ENCODE data around the gene PRDM16.

PRDM16 gene

DNA sequence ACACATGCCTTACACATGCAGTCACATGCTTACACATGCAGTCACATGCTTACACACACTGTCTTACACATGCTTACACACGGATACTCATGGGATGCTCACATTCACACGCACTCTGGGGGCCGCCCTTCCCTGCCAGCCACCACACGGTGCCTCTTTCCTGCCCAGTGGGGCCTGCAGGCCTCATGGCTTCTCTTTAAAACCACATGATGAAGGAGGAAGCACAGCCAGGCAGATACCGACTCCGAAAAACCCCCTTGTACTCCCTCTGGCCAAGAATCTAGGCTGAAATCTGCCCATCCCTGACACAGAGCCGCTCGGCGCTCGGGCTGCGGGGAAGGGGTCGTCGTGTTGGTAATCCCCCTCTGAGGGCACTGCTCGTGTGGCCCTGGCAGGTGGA lies 113.0 kb downstream of the PRDM16 start:
- TF ChIP-seq, protein P1, sequence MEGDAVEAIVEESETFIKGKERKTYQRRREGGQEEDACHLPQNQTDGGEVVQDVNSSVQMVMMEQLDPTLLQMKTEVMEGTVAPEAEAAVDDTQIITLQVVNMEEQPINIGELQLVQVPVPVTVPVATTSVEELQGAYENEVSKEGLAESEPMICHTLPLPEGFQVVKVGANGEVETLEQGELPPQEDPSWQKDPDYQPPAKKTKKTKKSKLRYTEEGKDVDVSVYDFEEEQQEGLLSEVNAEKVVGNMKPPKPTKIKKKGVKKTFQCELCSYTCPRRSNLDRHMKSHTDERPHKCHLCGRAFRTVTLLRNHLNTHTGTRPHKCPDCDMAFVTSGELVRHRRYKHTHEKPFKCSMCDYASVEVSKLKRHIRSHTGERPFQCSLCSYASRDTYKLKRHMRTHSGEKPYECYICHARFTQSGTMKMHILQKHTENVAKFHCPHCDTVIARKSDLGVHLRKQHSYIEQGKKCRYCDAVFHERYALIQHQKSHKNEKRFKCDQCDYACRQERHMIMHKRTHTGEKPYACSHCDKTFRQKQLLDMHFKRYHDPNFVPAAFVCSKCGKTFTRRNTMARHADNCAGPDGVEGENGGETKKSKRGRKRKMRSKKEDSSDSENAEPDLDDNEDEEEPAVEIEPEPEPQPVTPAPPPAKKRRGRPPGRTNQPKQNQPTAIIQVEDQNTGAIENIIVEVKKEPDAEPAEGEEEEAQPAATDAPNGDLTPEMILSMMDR (IDR thresholded peaks at IDR 0.05; ENCODE audit: low read depth, low read length, missing control alignments): no peak
- H3K4me3 ChIP-seq (ENCODE audit: low read depth, low read length): no peak overlapping the region
- no peak for DNase-seq (ENCODE audit: low read depth)

DNA sequence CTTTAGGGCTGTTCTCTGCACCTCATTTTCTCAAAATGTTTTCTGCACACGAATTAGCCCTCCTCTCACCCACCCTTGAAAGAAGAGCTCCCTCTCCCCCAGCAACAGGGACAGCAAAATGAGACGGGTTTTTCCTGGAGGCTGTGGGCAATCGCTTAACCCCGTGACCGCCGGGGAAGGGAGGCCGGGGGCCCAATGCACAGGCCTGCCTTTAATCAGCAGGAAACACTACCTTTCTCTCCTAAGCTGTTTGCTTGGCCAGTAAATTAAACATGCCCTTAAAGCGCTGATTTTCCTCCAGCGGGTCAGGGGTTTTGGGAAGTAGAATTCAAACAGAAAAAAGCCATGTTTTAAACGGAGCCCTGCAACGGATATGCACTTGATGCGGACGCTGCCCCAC lies 114.4 kb downstream of the PRDM16 start:
- TF ChIP-seq, protein P1 (IDR thresholded peaks at IDR 0.05; ENCODE audit: low read depth, low read length, missing control alignments): no peak
- no peak for DNase-seq (ENCODE audit: low read depth)
- H3K4me3 ChIP-seq (ENCODE audit: low read depth, low read length): no peak overlapping the region

DNA sequence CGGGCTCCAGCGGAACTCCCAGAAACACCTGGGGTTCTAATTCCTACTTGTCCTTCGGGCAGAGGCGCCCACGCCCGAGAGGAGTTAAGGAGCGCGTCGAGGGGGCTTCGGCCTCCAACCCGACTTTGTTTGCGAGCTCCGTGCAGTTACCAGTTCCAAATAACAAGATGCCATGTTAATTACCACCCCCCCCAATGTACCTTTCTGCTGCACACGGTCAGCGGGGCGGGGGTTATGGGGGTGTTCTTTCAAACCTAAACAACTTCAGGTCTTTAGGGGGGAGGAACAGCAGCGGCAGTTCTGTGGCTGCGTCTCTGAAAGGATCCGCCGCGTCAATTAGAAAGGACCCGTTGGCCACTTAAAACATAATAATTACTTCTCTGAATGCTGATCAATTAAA lies 114.8 kb downstream of the PRDM16 start:
- TF ChIP-seq, protein P1 (IDR thresholded peaks at IDR 0.05; ENCODE audit: low read depth, low read length, missing control alignments): no peak
- DNase-seq (ENCODE audit: low read depth): no peak
- no peak overlapping the region for H3K4me3 ChIP-seq (ENCODE audit: low read depth, low read length)

DNA sequence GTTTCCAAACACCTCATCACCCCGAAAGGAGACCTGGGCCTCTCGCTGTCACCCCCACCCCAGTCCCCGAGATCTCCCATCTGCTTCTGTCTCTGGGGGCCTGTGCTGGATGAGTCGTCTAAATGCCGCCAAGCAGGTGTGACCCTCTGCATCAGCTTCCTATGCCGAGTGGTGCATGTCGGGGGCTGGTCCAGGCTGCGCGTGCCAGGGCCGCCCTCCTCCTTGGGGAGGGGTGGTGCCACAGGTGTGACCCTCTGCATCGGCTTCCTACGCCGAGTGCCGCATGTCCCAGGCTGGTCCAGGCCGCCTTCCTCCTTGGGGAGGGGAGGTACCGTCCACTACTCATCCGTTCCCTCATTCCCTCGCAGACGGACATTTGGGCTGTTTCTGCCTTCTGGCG lies 115.7 kb downstream of the PRDM16 start:
- TF ChIP-seq, protein P1 (IDR thresholded peaks at IDR 0.05; ENCODE audit: low read depth, low read length, missing control alignments): no peak
- H3K4me3 ChIP-seq (ENCODE audit: low read depth, low read length): no peak overlapping the region
- no peak for DNase-seq (ENCODE audit: low read depth)

DNA sequence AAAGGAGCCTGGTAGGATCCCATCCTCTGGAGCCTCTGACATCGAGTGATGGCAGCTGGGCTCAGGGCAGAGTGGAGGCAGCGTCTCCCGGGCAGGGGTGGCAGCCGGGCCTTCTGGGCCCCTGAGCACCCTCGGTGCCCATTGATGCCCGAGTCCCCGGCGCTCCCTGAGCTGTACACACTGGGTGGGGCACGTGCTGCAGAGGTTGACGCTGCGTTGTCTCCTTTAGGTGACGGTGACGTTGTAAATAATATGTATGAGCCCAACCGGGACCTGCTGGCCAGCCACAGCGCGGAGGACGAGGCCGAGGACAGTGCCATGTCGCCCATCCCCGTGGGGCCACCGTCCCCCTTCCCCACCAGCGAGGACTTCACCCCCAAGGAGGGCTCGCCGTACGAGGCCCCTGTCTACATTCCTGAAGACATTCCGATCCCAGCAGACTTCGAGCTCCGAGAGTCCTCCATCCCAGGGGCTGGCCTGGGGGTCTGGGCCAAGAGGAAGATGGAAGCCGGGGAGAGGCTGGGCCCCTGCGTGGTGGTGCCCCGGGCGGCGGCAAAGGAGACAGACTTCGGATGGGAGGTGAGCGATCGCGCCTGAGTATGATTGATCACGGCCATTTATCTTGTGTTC lies 117.0 kb downstream of the PRDM16 start:
- TF ChIP-seq, protein P1 (IDR thresholded peaks at IDR 0.05; ENCODE audit: low read depth, low read length, missing control alignments): no peak
- DNase-seq (ENCODE audit: low read depth): no peak
- H3K4me3 ChIP-seq (ENCODE audit: low read depth, low read length): no peak overlapping the region

DNA sequence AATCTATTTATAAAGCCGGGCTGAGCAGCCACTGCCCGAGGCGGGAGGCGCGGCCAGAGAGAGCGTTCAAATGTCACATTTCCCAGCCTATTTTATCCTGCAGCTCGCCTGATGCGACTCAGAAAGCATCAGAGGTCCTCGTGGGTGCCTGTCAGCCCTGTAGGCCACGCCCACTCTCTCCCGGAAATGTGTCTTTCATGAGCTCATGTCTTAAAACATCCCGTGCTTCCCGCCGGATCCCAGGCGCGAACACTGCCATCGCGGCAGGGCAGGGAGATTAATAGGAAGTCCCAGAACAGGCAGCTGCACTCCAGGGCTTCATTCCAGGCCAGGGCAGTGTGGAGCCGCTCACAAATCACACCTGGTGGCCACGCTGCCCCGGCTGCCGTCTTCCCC lies 117.5 kb downstream of the PRDM16 start:
- TF ChIP-seq, protein P1 (IDR thresholded peaks at IDR 0.05; ENCODE audit: low read depth, low read length, missing control alignments): no peak

DNA sequence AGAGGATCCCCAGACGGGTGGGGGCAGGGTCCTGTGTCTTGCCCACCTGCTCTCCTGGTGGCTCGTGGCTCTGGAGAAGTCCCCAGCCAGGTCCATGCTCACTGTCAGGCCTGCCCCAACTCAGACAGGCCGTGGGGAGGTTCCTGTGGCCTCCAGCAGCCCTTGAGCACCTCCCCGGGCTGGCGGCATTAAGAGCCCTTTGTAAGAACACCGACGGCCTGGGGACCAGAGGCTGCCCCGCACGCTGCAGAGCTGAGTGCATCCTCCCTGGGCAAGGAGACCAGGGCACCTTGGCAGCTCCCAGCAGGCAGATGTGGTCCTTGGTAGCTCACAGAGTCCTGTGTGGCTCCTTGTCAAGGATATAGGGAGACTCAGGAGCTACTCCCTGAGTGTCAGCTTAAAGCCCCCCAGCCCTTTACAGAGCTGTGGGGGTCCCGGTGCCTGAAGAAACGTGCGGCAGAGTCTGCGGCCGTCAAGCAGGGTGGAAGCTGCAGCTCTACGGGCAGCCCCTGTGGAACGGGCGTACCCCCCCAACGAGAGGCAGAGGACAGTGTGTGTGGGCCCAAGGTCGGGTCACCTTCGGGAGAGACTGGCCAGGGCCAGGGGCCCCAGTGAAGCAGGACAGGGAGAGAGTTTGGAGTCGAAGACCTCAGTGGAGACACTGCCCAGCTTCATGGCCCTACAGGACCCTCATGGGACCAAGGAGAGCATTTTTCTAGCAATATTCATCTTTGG lies 118.6 kb downstream of the PRDM16 start:
- TF ChIP-seq, protein P1 (IDR thresholded peaks at IDR 0.05; ENCODE audit: low read depth, low read length, missing control alignments): no peak
- DNase-seq (ENCODE audit: low read depth): no peak
- H3K4me3 ChIP-seq (ENCODE audit: low read depth, low read length): no peak overlapping the region

More for the DNA sequence above, 117.5 kb downstream of the PRDM16 start:
- no peak overlapping the region for H3K4me3 ChIP-seq (ENCODE audit: low read depth, low read length)
- DNase-seq (ENCODE audit: low read depth): no peak
